HS-27A (cell line): Measurements from ENCODE around the gene PSMC6.
"Not testable (repeated sequence)": the region's sequence is repeated elsewhere in the genome, so short reads cannot be mapped to it uniquely, and the experiment has no call there.

Source experiments
- DNase-seq: peaks from one replicate; pipeline ENCODE4 v3.0.0-alpha.2; 2012; ENCODE audit warnings: low read depth, missing footprints

PSMC6 gene

DNA sequence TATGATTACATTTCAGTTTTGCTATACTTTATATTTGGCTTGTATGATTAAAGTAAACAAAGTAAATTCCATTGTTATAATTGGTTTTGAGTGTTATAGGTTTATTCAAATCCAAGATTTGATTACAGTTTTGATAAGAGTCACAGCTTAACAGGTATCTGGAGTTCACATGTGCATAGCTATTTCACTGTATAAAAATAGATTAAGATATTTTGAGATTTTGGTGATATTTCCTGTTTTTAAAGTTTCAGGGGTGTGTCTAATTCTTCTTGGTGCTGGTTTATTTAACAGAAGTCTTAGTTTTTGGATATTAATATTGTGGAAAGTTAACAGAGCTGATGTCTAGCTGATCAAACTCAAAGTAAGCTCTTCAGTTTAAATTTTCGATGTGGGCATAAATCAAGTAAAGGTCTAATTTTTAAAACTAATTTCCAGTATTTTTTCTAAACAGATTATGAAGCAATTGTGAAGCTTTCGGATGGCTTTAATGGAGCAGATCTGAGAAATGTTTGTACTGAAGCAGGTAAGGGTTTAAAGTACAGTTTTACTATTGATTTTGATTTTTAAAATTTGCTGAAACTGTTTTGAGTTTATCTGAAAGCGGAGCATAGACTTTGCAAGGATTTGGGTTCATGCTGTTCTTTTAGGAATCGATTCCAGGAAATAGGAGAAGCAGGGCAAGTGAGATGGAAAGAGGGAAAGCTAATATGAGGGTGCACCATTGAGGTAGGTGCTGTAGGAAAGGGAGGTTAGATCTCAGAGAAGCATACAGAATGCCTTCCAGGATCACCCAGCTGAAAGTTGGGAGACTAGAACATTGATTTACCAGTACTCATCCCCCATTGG lies 16.7 kb downstream of the PSMC6 start:
- no peak for DNase-seq

DNA sequence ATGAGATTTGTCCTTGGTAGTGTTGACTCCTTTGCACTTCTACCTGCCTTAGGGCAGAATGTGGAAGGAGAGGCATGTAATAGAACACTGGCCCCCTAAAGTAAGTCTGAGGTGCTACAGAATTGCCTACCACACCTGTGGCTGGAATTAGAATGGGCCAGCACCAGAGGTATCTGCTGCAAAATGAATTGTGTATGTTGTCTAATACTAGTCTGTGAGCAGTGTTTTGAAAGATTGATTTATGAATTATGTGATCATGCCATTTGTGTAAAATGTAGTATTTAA lies 17.3 kb downstream of the PSMC6 start:
- DNase-seq: no peak

DNA sequence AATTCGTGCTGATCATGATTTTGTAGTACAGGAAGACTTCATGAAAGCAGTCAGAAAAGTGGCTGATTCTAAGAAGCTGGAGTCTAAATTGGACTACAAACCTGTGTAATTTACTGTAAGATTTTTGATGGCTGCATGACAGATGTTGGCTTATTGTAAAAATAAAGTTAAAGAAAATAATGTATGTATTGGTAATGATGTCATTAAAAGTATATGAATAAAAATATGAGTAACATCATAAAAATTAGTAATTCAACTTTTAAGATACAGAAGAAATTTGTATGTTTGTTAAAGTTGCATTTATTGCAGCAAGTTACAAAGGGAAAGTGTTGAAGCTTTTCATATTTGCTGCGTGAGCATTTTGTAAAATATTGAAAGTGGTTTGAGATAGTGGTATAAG lies 20.5 kb downstream of the PSMC6 start:
- DNase-seq: not testable (repeated sequence)

DNA sequence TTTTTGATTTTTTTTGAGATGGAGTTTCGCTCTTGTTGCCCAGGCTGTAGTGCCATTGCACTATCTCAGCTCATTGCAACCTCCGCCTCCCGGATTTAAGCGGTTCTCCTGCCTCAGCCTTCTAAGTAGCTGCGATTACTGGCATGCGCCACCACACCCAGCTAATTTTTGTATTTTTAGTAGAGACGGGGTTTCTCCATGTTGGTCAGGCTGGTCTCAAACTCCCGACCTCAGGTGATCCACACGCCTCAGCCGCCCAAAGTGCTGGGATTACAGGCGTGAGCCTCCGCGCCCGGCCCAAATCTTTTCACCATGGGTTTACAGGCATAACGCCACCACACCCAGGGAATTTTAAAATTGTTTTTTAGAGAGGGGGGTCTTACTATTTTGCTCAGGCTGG lies 22.0 kb downstream of the PSMC6 start:
- not testable (repeated sequence) for DNase-seq

DNA sequence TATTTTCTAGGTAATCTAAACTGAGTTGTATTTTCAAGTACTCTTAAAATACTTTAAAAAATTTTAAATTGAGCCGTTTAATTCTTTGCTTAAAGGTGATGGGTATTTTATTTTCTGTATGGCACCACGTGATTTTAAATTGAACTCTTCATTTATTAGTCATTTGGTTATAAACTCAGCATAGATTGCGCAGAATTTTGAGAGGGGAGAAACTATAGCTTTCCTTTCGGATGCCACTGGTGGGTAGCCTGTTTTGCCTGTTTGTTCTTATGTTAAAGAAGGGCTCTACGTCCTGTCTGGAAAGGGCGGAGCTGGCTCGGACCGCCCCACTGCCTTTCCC lies 22.6 kb downstream of the PSMC6 start:
- DNase-seq: no peak

DNA sequence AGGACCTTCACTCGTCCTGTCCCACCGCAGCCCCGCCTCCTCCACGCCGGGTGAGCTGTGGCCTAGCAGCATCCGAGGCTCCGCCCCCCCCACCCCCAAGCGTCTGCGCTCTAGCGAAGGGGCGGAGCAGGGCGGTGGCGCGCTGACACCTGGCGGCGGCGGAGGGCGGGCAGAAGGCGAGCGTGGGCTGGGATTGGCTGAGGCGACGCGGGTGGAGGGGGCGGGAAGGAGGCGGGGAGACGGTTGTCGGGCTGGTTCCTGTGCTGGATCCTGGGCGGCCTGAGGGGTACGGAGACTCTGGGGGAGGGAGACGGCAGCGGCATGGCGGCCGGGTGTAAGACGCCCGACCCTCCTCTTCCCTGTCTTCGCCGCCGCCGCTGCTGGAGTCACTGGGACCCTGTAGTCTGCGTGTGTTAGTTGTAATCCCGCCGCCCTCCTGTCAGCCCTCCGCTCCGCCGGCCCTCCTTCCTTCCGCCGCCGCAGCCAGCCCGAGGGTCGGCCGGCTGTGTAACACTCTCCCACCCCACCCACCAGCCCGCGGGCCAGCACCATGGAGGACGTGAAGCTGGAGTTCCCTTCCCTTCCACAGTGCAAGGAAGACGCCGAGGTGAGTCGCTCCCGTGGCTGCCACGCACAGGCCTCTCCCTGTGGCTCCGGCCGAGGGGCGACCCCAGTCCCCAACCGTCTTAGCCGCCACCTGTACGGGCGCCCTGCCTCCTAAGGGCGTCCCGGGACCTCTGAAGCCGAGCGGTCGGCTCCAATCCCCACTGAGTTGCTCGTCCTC lies 23.1 kb downstream of the PSMC6 start, which contains the start of gene STYX:
Gene STYX, plus strand, starts transcription at position 242 of the 784 bp plus-strand sequence. Its CDS starts 309 bp downstream, at position 551.
- DNase-seq: peak; percentile 92

DNA sequence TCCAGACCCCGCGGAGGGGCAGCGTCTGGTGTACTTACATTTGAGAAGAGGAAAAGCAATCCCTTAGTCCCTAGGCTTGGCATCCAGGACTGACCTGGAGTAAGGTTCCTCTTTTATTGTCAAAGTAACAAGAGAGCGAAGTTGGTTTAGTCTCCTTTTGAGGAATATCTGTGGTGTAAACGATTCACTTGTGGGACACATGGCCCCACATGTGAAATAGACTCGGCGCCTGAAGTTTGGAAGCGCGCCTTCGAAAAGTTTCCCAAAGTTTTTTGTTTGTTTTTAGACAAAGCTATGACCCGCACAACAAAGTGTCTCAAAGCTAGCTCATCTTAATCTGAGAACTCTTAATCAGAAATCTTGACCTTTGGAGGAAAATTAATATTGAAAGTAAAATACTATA lies 23.7 kb downstream of the PSMC6 start:
- no peak for DNase-seq

DNA sequence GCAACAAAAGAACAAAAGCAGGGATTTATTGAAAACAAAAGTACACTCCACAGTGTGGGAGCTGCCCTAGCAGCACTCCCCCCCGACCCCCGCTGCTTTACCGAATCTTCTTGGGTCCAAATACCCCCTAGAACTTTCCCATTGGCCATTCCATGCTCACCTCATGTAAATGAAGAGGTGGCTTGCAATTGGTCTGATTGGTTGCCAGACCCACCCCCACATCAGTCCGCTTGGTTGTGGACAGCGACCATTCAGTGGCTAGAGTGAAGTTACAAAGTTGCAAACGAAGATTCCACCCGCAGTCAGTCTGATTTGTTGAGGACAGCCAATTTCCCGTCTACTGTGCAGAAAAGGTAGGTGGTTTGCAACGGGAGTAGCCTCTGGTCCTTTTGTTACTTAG lies 26.8 kb downstream of the PSMC6 start:
- DNase-seq: no peak

DNA sequence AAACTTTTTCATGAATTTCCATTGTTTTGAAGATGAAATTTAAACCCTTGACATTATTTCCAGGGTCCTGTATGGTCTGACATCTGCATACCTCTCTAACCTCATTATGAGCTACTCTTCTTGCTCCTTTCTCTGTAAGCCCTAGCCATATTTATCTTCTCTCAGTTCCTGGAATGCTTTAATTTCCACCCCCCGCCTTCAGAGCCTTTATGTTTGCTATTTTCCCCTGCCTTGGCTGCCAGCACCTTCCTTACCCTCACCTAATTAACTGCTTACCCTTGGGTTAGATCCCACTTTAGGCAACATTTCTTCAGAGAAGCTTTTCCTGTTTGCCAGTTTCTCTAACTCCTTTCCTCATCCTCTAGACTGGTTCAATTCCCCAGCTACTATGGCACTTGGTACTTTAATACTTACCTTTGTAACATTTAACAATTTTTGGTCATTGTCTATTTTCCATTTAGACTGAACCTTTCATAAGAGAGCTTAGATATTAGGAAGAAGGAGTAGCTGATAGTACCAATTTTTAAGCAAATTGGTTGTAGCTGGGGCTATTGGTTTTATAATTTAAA lies 29.0 kb downstream of the PSMC6 start:
- DNase-seq: no peak

DNA sequence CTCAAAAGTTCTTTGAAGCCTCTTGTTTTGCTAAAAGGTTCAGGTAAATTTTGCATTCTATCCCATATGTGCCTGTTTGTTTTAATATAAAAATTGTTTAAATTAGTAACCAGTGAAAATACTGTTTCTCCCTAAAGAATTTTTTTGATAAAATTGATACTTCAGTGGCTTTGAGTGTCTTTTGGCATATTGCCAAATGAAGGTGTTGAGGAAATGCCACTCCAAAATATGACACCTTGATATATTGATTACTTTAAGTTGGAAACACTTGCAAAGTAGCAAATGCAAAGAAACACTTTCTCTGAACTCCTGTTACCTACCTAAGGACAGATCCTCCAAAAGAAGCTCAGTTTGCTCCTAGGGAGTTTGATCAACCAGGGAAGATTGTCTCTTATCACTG lies 31.4 kb downstream of the PSMC6 start:
- DNase-seq: no peak

DNA sequence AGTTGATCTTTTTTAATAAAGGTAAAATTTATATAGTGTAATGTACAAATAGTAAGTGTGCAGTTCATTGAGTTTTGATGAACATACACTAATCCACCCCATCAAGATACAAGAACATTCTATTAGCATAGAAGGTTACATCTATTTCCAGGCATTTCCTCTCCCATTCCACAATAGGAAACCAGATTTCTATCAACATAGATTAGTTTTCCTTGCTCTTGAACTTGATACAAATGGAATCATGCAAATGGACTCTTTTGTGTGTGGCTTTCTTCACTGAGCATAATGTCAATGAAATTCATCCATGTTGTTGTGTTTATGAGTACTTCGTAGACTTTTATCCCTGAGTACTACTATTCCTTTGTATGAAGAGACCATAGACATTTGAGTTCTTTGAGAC lies 33.8 kb downstream of the PSMC6 start:
- no peak for DNase-seq

DNA sequence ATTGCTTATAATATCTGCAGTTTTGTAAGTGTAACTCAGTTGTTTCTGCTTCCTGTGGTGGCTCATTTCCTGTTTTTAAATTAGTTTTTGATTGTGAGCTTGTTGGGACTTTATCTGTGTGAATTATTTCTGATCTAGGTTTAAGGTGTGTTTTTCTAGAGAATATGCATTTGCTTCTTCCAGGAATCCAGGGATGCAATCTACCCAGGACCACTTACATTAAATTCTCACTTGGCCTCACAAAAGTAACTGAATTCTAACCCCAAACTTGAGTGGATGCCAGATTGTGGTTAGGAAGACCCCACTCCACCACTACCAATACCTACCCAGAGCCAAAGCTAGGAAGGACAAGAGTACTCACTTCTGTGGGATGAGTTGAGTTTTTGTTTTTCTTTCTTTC lies 34.9 kb downstream of the PSMC6 start:
- no peak for DNase-seq

DNA sequence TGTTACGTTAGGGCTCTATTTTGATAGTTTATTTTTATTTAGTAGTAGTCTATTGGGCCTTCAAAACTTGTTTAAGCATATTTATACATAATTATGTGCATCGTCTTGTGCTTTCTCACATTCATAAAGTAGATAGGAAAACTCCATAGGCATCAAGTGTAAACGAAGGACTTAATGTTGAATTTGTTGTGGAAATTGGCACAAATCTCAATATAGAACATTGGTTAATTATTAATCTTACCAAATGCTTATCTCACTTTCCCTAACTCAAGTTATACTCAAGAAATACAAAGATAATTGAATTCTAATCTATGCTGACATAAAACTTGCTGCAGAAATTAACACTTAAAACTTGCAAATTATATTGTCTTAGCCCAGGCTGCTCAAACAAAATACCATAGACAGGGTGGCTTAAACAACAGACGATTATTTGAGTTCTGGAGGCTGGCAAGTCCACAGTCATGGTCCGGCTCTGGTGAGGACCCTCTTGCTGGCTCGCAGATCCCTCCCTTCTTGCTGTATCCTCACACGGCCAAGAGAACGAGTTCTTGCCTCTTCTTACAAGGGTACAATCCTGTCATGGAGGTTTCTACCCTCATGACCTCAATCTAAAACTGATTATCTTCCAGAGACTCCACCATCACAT lies 41.8 kb downstream of the PSMC6 start:
- no peak for DNase-seq

DNA sequence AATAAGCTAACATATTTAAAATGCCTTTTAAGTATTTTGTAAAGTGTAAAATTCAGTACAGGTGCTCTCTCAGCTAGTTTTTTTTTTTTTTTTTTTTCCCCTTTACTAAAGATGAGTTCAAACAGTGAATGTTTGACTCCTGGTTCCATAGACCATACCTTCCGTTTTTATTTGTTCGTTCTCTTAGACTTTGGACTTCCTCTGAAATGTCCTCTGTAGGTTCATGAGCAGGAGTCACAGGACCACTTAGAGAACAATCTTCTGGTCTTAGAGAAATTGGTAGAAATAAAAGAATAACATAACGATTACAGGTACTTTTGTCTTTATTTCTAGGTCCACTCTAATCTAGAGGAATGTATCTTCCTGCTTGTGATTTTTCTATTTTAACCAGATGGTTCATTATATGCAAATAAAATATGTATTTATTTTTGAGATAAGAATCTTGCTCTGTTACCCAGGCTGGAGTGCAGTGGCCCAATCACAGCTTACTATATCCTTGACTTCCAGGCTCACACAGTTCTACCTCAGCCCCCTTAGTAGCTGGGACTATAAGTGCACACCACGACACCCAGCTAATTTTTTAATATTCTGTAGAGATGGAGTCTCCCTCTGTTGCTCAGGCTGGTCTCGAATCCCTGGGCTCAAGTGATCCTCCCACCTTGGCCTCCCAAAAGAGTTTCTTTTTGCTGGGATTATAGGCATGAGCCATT lies 48.8 kb downstream of the PSMC6 start:
- DNase-seq: no peak

DNA sequence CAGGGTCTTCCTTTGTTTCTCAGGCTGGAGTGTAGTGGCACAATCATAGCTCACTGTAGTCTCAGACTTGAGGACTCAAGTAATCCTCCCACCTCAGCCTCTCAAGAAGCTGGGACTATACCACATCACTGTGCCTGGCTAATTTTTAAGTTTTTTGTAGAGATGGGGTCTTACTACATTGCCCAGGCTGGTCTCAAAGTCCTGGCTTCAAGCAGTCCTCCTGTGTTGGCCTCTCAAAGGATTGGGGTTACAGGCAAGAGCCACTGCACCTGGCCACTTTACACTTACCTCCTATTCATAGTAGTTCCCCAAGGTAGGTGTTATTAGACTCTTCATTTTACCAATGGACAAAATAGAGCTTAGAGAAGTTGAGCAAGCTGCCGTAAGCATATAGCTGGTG lies 52.1 kb downstream of the PSMC6 start:
- no peak for DNase-seq

DNA sequence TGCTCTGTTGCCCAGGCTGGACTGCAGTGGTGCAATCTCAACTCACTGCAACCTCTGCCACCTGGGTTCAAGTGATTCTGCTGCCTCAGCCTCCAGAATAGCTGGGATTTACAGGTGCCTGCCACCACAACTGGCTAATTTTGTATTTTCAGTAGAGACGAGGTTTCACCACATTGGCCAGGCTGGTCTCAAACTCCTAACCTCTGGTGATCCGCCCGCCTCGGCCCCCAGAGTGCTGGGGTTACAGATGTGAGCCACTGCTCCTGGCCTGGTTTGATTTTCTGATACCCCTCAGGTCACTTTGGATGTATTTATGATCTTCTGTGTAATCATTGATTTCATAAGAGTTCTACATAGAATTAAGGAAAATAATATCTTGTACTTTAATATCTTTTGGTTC lies 55.9 kb downstream of the PSMC6 start:
- not testable (repeated sequence) for DNase-seq

DNA sequence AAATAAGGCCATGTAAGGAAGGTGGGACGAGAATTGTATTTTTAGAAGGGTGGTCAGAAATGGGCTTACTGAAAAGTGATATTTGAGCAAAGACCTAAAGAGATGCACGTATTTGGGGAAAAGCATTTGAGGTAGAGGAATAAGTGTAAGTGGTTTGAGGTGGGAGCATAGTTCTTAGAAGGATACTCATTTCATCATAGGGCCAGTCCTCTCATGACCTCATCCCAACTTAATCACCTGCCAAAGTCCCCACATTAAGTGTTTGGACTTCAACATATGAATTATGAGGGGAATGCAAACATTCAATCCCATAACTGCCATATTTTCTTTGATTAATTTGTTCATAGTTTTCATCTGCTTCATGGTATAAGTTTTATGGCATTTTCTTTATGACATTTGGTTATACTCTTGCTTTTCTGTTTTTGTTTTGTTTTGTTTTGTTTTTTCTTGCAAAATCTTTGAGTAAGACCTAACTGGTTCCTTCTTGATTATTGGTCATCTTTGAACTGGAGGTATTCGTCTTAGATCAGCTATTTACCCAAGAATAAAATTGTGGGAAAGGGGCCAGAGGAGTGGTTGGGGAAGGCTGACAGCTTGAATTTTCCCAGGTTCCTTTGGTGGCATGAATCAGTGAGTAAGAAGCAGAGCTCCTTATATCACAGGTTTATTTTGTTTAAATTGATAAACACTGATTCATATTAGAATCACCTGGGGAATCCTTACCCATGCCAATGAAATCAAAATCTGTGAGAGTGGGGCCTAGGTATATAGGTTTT lies 60.2 kb downstream of the PSMC6 start:
- no peak for DNase-seq

DNA sequence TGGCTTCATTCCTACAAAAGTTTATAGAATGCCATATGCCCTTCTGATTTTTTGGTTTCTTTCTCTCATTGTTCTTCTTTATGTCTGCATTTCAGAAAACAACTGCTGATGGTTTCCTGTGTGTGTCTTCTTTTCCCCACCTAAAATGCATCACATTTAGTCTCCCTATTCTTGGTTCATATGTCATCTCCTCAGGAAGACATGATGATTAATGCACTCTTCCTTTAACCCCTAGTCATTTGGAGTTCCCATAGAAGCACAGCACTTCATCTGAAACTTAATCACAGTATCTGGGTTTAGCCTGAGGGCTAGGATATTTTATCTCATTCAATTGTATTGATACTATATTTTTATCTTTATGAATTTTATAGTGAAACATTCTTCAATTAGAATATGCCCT lies 62.9 kb downstream of the PSMC6 start:
- DNase-seq: no peak

DNA sequence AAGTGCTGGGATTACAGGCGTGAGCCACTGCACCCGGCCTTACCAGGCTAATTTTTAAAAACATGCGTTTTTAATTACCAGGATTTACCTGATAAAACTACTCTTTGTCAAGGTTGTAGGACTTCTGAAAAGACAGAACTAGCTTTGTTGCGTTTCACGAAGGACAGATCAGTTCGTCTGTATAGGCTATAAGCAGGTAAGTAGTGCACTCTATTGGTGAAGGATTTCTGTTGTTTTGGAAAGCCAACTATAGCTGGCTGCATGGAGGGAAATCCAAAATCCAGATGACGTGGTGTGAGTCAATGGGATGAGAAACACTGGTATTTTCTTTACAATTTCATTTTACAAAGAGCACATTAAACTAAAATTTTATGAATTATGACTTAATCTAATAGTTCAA lies 69.8 kb downstream of the PSMC6 start:
- no peak for DNase-seq
